Stromal cell of bone marrow (primary cell): Measurements from ENCODE around the gene SP2.

Experiments
- DNase-seq: peaks from one replicate; pipeline ENCODE4 v3.0.0-alpha.2; 2012; ENCODE audit warnings: low read depth

Gene SP2

GRCh38 chr17:47889734-47890529, 6.1 kb upstream of the SP2 start:
- DNase-seq, result no peak

GRCh38 chr17:47891545-47892088, 4.4 kb upstream of the SP2 start:
- DNase-seq, result no peak

GRCh38 chr17:47894498-47895346, 1.3 kb upstream of the SP2 start:
- DNase-seq, result no peak

- no peak for DNase-seq
Observed at GRCh38 chr17:47895347-47895855, 635 bp upstream of the SP2 start.

GRCh38 chr17:47896672-47897490, 845 bp downstream of the SP2 start:
- DNase-seq, result no peak

- DNase-seq, result no peak
Observed at GRCh38 chr17:47897561-47897960, 1.5 kb downstream of the SP2 start.

GRCh38 chr17:47898241-47898640, 2.2 kb downstream of the SP2 start:
- no peak for DNase-seq

- DNase-seq, result no peak
Observed at GRCh38 chr17:47899643-47900042, 3.6 kb downstream of the SP2 start.

GRCh38 chr17:47901423-47901822, 5.4 kb downstream of the SP2 start:
- no peak for DNase-seq

GRCh38 chr17:47902039-47902744, 6.2 kb downstream of the SP2 start:
- DNase-seq, result no peak

GRCh38 chr17:47905221-47905733, 9.2 kb downstream of the SP2 start:
- DNase-seq, result peak; percentile 88

- DNase-seq, result no peak
Observed at GRCh38 chr17:47906443-47906842, 10.4 kb downstream of the SP2 start.

GRCh38 chr17:47907932-47908562, 12.0 kb downstream of the SP2 start:
- no peak for DNase-seq

- no peak for DNase-seq
Observed at GRCh38 chr17:47913050-47913449, 17.0 kb downstream of the SP2 start.

GRCh38 chr17:47914306-47914948, 18.4 kb downstream of the SP2 start:
- DNase-seq, result no peak

GRCh38 chr17:47915776-47916398, 19.9 kb downstream of the SP2 start:
- no peak for DNase-seq

- no peak for DNase-seq
Observed at GRCh38 chr17:47916489-47917208, 20.6 kb downstream of the SP2 start.

GRCh38 chr17:47917581-47917980, 21.5 kb downstream of the SP2 start:
- no peak for DNase-seq

- no peak for DNase-seq
Observed at GRCh38 chr17:47918006-47918405, 22.0 kb downstream of the SP2 start.
